GM23338 (cell line): ENCODE data around the gene FBXO46. TPM values are rescaled to one million over a fixed set of nuclear protein-coding genes. Genes with fewer than 3 reads are reported as not detected.

Experiments
- ATAC-seq: fragments of 200-7000 bp; cut with Tn5 transposase; 3 replicates; pipeline ENCODE4 v1.9.1; 2020
- DNase-seq: peaks from one replicate; pipeline ENCODE4 v3.0.0-alpha.2; 2015; ENCODE audit warnings: low spot score
- H2AFZ ChIP-seq: fragments of 200-600 bp; sonication (generic); 2 replicates; pipeline ENCODE4 v1.8.0; 2016; ENCODE audit warnings: antibody characterized with exemption, mild to moderate bottlenecking, moderate library complexity
- H3F3A ChIP-seq: fragments of 200-600 bp; sonication (generic); replicated peaks from 2 replicates; pipeline ENCODE4 v1.8.0; 2017; ENCODE audit warnings: antibody characterized with exemption, mixed run types, low read depth
- H3K27ac ChIP-seq: fragments of 200-600 bp; sonication (generic); 2 replicates; pipeline ENCODE4 v1.6.1; 2016; ENCODE audit warnings: low read depth
- H3K27me3 ChIP-seq: fragments of 200-600 bp; sonication (generic); 2 replicates; pipeline ENCODE4 v1.8.0; 2016; ENCODE audit warnings: mild to moderate bottlenecking, mixed run types, moderate library complexity; ENCODE audit not compliant: insufficient read depth
- H3K36me3 ChIP-seq: fragments of 200-600 bp; sonication (generic); 2 replicates; pipeline ENCODE4 v1.8.0; 2016; ENCODE audit warnings: mild to moderate bottlenecking; ENCODE audit not compliant: insufficient read depth
- H3K4me1 ChIP-seq: fragments of 200-600 bp; sonication (generic); 2 replicates; pipeline ENCODE4 v1.8.0; 2016; ENCODE audit warnings: mild to moderate bottlenecking, moderate library complexity; ENCODE audit not compliant: insufficient read depth
- H3K4me2 ChIP-seq: fragments of 200-600 bp; sonication (generic); 2 replicates; pipeline ENCODE4 v1.7.1; 2017; ENCODE audit warnings: mixed run types
- H3K4me3 ChIP-seq: fragments of 200-600 bp; sonication (generic); 2 replicates; pipeline ENCODE4 v1.6.1; 2016; ENCODE audit warnings: mixed run types
- H3K79me2 ChIP-seq: fragments of 200-600 bp; sonication (generic); replicated peaks from 2 replicates; pipeline ENCODE4 v1.8.0; 2017; ENCODE audit warnings: mild to moderate bottlenecking; ENCODE audit not compliant: insufficient read depth
- H3K9me2 ChIP-seq: fragments of 200-600 bp; sonication (generic); 2 replicates; pipeline ENCODE4 v1.8.0; 2017; ENCODE audit not compliant: insufficient read depth
- H4K20me1 ChIP-seq: fragments of 200-600 bp; sonication (generic); replicated peaks from 2 replicates; pipeline ENCODE4 v1.8.0; 2017; ENCODE audit warnings: mild to moderate bottlenecking; ENCODE audit not compliant: insufficient read depth
- H3K27ac Mint-ChIP-seq: 2 replicates; pipeline ENCODE4 v1.8.0; 2020; ENCODE audit warnings: inconsistent platforms, mild to moderate bottlenecking, moderate library complexity, mixed read lengths
- H3K27me3 Mint-ChIP-seq: 3 replicates; pipeline ENCODE4 v1.8.0; 2022; ENCODE audit warnings: low read depth, mild to moderate bottlenecking, moderate library complexity, mixed read lengths, inconsistent platforms; ENCODE audit not compliant: insufficient read depth, poor library complexity
- H3K36me3 Mint-ChIP-seq: 3 replicates; pipeline ENCODE4 v1.8.0; 2021; ENCODE audit warnings: low read depth, mild to moderate bottlenecking, inconsistent platforms, moderate library complexity, mixed read lengths
- H3K4me1 Mint-ChIP-seq: 3 replicates; pipeline ENCODE4 v1.8.0; 2020; ENCODE audit warnings: mild to moderate bottlenecking, inconsistent platforms, mixed read lengths
- H3K4me3 Mint-ChIP-seq: 3 replicates; pipeline ENCODE4 v1.8.0; 2021; ENCODE audit warnings: moderate library complexity, mild to moderate bottlenecking, inconsistent platforms, mixed read lengths
- H3K9me3 Mint-ChIP-seq: 3 replicates; pipeline ENCODE4 v1.8.0; 2020; ENCODE audit warnings: moderate library complexity, mild to moderate bottlenecking, inconsistent platforms, mixed read lengths
- CREB1 ChIP-seq: fragments of 250-450 bp; sonication (Bioruptor Pico); IDR thresholded peaks from 2 replicates; pipeline ENCODE4 v1.5.0; 2020; ENCODE audit warnings: low read depth, mild to moderate bottlenecking, moderate library complexity
- EZH2 ChIP-seq: fragments of 200-600 bp; sonication (generic); IDR thresholded peaks from one replicate; pipeline ENCODE4 v1.8.0; 2017; ENCODE audit warnings: antibody characterized with exemption, mild to moderate bottlenecking, low read depth; ENCODE audit not compliant: unreplicated experiment
- NANOG ChIP-seq: IDR thresholded peaks from 2 replicates; pipeline ENCODE4 v1.6.1; 2016; ENCODE audit warnings: antibody characterized with exemption, borderline replicate concordance
- STAT1 ChIP-seq: IDR thresholded peaks from one replicate; pipeline ENCODE4 v1.6.1; 2016; ENCODE audit warnings: antibody characterized with exemption; ENCODE audit not compliant: unreplicated experiment
- ZNF114 ChIP-seq: fragments of 250-450 bp; sonication (Bioruptor Pico); IDR thresholded peaks from 2 replicates; pipeline ENCODE4 v1.5.0; 2020; ENCODE audit warnings: mild to moderate bottlenecking, moderate library complexity
- ZNF331 ChIP-seq: fragments of 250-450 bp; sonication (Bioruptor Pico); IDR thresholded peaks from 2 replicates; pipeline ENCODE4 v1.5.0; 2020; ENCODE audit warnings: low read depth, mild to moderate bottlenecking, moderate library complexity
- polyA plus RNA-seq: library from polyadenylated mRNA; unstranded; fragments of >200 nt; fragmentation: Nextera tagmentation; extraction: Ambion mirVana; gene quantifications from 2 replicates; pipeline ENCODE4 v1.2.1, GENCODE V29; 2016
- total RNA-seq: library from RNA; depleted of rRNA; stranded (reverse); fragments of >200 nt; shearing (Covaris generic); gene quantifications from 2 replicates; pipeline ENCODE4 v1.2.3, GENCODE V29; 2014
- TF ChIP-seq, protein P1 (sequence below), 2 experiments: fragments of 200-600 bp in 1 of 2; sonication (generic) in 1 of 2; conservative IDR thresholded peaks; 2 replicates each; pipeline versions ENCODE4 v1.5.1 to v1.6.1; 2016 to 2017; ENCODE audit warnings: antibody characterized with exemption in 2 of 2, low read depth in 2 of 2, mild to moderate bottlenecking in 2 of 2, moderate library complexity in 1 of 2
- TF ChIP-seq, protein P2 (sequence below): IDR thresholded peaks from 2 replicates; pipeline ENCODE4 v1.6.1; 2016; ENCODE audit warnings: antibody characterized with exemption
- TF ChIP-seq, protein P3 (sequence below): IDR thresholded peaks from one replicate; pipeline ENCODE4 v1.6.1; 2018; ENCODE audit warnings: antibody characterized with exemption; ENCODE audit not compliant: unreplicated experiment
- TF ChIP-seq, protein P4 (sequence below): fragments of 250-450 bp; sonication (Bioruptor Pico); IDR thresholded peaks from 2 replicates; pipeline ENCODE4 v1.5.0; 2020; ENCODE audit warnings: mild to moderate bottlenecking, moderate library complexity

Gene FBXO46
- total and polyA plus RNA-seq, 2 experiments from 2014 or later: 9.4 to 35.8 TPM

DNA sequence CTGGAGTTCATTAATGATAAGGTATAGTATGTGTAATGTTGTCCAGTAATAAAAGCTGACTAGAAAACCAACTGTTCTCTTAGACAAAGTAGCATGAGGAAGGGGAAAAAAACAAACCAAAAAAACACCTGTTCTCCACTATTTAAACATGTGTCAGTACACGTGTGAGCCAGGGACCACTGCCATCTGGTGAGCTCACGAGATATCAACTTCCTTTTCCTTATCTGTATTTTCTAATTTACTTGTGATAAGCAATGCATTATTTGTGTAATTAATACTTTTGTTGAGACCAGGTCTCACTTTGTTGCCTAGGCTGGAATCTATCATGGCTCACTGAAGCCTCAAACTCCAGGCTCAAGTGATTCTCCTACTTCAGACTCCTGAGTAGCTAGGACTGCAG is 42.7 kb upstream of the FBXO46 start:
- Histone ChIP-seq H2AFZ (no peak overlapping the region), H3K27ac (no peak overlapping the region), H3K79me2 (no peaks in the 10 kb centered on the region), H3F3A (peaks cover 27% of the 10 kb centered on the region), H3K4me3 (no peak overlapping the region), H3K9me2 (no peaks in the 10 kb centered on the region), H4K20me1 (peaks cover 3% of the 10 kb centered on the region; the same call in 1 of the 2 replicates), H3K36me3 (0 out of 2 replicates have a peak, but pooled peaks cover 3% of the 10 kb centered on the region), H3K4me2 (no peak overlapping the region), H3K27me3 (no peaks in the 10 kb centered on the region), H3K4me1 (peaks cover 9% of the 10 kb centered on the region; the same call in 1 of the 2 replicates)
- DNase-seq (no peak), ATAC-seq (no peak)
- Mint-ChIP-seq H3K4me3 (no peak overlapping the region), H3K9me3 (no peaks in the 10 kb centered on the region; the same call in 2 of the 3 replicates), H3K27ac (no peak overlapping the region), H3K27me3 (peaks cover 41% of the 10 kb centered on the region), H3K36me3 (peaks cover 43% of the 10 kb centered on the region), H3K4me1 (peaks cover 16% of the 10 kb centered on the region)
- TF ChIP-seq EZH2 (no peak), ZNF114 (no peak), ZNF331 (CRISPR knock-in tag) (no peak), NANOG (no peak), CREB1 (CRISPR knock-in tag) (no peak), STAT1 (no peak)
- TF ChIP-seq, protein P1, sequence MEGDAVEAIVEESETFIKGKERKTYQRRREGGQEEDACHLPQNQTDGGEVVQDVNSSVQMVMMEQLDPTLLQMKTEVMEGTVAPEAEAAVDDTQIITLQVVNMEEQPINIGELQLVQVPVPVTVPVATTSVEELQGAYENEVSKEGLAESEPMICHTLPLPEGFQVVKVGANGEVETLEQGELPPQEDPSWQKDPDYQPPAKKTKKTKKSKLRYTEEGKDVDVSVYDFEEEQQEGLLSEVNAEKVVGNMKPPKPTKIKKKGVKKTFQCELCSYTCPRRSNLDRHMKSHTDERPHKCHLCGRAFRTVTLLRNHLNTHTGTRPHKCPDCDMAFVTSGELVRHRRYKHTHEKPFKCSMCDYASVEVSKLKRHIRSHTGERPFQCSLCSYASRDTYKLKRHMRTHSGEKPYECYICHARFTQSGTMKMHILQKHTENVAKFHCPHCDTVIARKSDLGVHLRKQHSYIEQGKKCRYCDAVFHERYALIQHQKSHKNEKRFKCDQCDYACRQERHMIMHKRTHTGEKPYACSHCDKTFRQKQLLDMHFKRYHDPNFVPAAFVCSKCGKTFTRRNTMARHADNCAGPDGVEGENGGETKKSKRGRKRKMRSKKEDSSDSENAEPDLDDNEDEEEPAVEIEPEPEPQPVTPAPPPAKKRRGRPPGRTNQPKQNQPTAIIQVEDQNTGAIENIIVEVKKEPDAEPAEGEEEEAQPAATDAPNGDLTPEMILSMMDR (conservative IDR thresholded peaks at IDR 0.05; ENCODE audit: low read depth in 2 of 2): no peak
- TF ChIP-seq, protein P2, sequence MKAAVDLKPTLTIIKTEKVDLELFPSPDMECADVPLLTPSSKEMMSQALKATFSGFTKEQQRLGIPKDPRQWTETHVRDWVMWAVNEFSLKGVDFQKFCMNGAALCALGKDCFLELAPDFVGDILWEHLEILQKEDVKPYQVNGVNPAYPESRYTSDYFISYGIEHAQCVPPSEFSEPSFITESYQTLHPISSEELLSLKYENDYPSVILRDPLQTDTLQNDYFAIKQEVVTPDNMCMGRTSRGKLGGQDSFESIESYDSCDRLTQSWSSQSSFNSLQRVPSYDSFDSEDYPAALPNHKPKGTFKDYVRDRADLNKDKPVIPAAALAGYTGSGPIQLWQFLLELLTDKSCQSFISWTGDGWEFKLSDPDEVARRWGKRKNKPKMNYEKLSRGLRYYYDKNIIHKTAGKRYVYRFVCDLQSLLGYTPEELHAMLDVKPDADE: no peak
- TF ChIP-seq, protein P3, sequence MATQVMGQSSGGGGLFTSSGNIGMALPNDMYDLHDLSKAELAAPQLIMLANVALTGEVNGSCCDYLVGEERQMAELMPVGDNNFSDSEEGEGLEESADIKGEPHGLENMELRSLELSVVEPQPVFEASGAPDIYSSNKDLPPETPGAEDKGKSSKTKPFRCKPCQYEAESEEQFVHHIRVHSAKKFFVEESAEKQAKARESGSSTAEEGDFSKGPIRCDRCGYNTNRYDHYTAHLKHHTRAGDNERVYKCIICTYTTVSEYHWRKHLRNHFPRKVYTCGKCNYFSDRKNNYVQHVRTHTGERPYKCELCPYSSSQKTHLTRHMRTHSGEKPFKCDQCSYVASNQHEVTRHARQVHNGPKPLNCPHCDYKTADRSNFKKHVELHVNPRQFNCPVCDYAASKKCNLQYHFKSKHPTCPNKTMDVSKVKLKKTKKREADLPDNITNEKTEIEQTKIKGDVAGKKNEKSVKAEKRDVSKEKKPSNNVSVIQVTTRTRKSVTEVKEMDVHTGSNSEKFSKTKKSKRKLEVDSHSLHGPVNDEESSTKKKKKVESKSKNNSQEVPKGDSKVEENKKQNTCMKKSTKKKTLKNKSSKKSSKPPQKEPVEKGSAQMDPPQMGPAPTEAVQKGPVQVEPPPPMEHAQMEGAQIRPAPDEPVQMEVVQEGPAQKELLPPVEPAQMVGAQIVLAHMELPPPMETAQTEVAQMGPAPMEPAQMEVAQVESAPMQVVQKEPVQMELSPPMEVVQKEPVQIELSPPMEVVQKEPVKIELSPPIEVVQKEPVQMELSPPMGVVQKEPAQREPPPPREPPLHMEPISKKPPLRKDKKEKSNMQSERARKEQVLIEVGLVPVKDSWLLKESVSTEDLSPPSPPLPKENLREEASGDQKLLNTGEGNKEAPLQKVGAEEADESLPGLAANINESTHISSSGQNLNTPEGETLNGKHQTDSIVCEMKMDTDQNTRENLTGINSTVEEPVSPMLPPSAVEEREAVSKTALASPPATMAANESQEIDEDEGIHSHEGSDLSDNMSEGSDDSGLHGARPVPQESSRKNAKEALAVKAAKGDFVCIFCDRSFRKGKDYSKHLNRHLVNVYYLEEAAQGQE: no peak
- TF ChIP-seq, protein P4, sequence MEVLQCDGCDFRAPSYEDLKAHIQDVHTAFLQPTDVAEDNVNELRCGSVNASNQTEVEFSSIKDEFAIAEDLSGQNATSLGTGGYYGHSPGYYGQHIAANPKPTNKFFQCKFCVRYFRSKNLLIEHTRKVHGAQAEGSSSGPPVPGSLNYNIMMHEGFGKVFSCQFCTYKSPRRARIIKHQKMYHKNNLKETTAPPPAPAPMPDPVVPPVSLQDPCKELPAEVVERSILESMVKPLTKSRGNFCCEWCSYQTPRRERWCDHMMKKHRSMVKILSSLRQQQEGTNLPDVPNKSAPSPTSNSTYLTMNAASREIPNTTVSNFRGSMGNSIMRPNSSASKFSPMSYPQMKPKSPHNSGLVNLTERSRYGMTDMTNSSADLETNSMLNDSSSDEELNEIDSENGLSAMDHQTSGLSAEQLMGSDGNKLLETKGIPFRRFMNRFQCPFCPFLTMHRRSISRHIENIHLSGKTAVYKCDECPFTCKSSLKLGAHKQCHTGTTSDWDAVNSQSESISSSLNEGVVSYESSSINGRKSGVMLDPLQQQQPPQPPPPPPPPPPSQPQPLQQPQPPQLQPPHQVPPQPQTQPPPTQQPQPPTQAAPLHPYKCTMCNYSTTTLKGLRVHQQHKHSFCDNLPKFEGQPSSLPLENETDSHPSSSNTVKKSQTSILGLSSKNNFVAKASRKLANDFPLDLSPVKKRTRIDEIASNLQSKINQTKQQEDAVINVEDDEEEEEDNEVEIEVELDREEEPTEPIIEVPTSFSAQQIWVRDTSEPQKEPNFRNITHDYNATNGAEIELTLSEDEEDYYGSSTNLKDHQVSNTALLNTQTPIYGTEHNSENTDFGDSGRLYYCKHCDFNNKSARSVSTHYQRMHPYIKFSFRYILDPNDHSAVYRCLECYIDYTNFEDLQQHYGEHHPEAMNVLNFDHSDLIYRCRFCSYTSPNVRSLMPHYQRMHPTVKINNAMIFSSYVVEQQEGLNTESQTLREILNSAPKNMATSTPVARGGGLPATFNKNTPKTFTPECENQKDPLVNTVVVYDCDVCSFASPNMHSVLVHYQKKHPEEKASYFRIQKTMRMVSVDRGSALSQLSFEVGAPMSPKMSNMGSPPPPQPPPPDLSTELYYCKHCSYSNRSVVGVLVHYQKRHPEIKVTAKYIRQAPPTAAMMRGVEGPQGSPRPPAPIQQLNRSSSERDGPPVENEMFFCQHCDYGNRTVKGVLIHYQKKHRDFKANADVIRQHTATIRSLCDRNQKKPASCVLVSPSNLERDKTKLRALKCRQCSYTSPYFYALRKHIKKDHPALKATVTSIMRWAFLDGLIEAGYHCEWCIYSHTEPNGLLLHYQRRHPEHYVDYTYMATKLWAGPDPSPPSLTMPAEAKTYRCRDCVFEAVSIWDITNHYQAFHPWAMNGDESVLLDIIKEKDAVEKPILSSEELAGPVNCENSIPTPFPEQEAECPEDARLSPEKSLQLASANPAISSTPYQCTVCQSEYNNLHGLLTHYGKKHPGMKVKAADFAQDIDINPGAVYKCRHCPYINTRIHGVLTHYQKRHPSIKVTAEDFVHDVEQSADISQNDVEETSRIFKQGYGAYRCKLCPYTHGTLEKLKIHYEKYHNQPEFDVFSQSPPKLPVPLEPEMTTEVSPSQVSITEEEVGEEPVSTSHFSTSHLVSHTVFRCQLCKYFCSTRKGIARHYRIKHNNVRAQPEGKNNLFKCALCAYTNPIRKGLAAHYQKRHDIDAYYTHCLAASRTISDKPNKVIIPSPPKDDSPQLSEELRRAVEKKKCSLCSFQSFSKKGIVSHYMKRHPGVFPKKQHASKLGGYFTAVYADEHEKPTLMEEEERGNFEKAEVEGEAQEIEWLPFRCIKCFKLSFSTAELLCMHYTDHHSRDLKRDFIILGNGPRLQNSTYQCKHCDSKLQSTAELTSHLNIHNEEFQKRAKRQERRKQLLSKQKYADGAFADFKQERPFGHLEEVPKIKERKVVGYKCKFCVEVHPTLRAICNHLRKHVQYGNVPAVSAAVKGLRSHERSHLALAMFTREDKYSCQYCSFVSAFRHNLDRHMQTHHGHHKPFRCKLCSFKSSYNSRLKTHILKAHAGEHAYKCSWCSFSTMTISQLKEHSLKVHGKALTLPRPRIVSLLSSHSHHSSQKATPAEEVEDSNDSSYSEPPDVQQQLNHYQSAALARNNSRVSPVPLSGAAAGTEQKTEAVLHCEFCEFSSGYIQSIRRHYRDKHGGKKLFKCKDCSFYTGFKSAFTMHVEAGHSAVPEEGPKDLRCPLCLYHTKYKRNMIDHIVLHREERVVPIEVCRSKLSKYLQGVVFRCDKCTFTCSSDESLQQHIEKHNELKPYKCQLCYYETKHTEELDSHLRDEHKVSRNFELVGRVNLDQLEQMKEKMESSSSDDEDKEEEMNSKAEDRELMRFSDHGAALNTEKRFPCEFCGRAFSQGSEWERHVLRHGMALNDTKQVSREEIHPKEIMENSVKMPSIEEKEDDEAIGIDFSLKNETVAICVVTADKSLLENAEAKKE (CRISPR knock-in tag): no peak
